Astrocyte of the cerebellum (primary cell): ENCODE results near the gene HIVEP3.

Source experiments
- DNase-seq: peaks from one replicate; pipeline ENCODE4 v3.0.0-alpha.2; 2011; ENCODE audit warnings: low read depth
- H3K4me3 ChIP-seq: 2 replicates; pipeline ENCODE4 v1.5.1; 2011; ENCODE audit warnings: mild to moderate bottlenecking, low read depth, low read length, moderate library complexity
- CTCF ChIP-seq: IDR thresholded peaks from 2 replicates; pipeline ENCODE4 v1.5.1; 2012; ENCODE audit warnings: low read length, low read depth, moderate library complexity, mild to moderate bottlenecking; ENCODE audit errors: missing control alignments
- in situ Hi-C: cut with HindIII; loops from 2 replicates; pipeline ENCODE4 v1.10.0; 2017; ENCODE audit warnings: low sequenced_read_pairs

The HIVEP3 gene

GRCh38 chr1:41513383-41513735 is 405.4 kb downstream of the HIVEP3 start:
- in situ Hi-C loops: no loop called here
- no peak overlapping the region for H3K4me3 ChIP-seq
- peak; percentile 33 for TF ChIP-seq CTCF
- no peak for DNase-seq

- in situ Hi-C loops: no loop called here
- no peak overlapping the region for H3K4me3 ChIP-seq
- TF ChIP-seq CTCF: no peak
- DNase-seq: no peak
These were observed 405.9 kb downstream of the HIVEP3 start for GRCh38 chr1:41512701-41513382.

GRCh38 chr1:41511239-41511540 is 407.5 kb downstream of the HIVEP3 start:
- no peak for DNase-seq
- in situ Hi-C loops: no loop called here
- no peak for TF ChIP-seq CTCF
- no peak overlapping the region for H3K4me3 ChIP-seq

- H3K4me3 ChIP-seq: no peak overlapping the region
- TF ChIP-seq CTCF: no peak
- in situ Hi-C loops: no loop called here
- DNase-seq: no peak
These were observed 408.0 kb downstream of the HIVEP3 start for GRCh38 chr1:41510531-41511238.

GRCh38 chr1:41509270-41509671 is 409.5 kb downstream of the HIVEP3 start:
- in situ Hi-C loops: no loop called here
- no peak for DNase-seq
- no peak for TF ChIP-seq CTCF
- no peak overlapping the region for H3K4me3 ChIP-seq

GRCh38 chr1:41508290-41508689 is 410.4 kb downstream of the HIVEP3 start:
- no peak overlapping the region for H3K4me3 ChIP-seq
- DNase-seq: no peak
- no peak for TF ChIP-seq CTCF
- in situ Hi-C loops: no loop called here
